NT2/D1 (cell line): ENCODE measurements around the gene ZNF728.

Source experiments
- SUZ12 ChIP-seq: IDR thresholded peaks from 2 replicates; pipeline ENCODE4 v1.6.1; 2011; ENCODE audit not compliant: insufficient read length, insufficient read depth; ENCODE audit errors: extremely low read depth
- YY1 ChIP-seq: IDR thresholded peaks from 2 replicates; pipeline ENCODE4 v1.6.1; 2011; ENCODE audit not compliant: insufficient read length, insufficient read depth
- ZNF274 ChIP-seq: IDR thresholded peaks from 2 replicates; pipeline ENCODE4 v1.6.1; 2011; ENCODE audit warnings: mild to moderate bottlenecking, low read depth, low read length

- TF ChIP-seq YY1 (no peak), ZNF274 (no peak), SUZ12 (no peak)
Observed at GRCh38 chr19:22935151-22935550, 67.8 kb downstream of the ZNF728 start.
